ENCODE measurements around the gene PDCL2.

The PDCL2 gene

DNA sequence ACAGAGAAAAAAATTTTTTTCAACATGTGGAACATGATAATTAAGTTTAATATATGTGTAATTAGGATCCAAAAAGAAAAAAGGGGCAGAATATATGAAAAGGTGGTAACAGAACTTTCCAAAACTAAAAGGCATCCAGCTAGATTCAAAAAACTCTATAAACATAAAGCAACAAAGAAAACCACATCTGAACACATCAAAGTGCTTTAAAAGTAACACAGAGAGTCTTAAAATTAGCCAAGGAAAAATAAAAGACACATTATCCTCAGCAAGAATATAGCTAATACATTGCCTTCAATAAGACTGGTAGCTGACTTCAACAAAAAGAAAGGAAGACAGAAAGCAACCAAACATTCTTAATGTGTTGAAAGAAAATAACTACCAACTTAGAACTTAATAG lies 53.5 kb downstream of the PDCL2 start:
- DNase-seq (ENCODE audit: low spot score) = no peak

- DNase-seq (ENCODE audit: low spot score) = no peak
Measured at GRCh38 chr4:55534306-55534705, 57.7 kb downstream of the PDCL2 start.

- DNase-seq (ENCODE audit: low spot score) = no peak
Measured at GRCh38 chr4:55530691-55531090, 61.4 kb downstream of the PDCL2 start.

GRCh38 chr4:55530167-55530566 lies 61.9 kb downstream of the PDCL2 start:
- DNase-seq (ENCODE audit: low spot score) = no peak

GRCh38 chr4:55528491-55528890 lies 63.6 kb downstream of the PDCL2 start:
- DNase-seq (ENCODE audit: low spot score) = no peak

GRCh38 chr4:55524844-55525571 lies 67.0 kb downstream of the PDCL2 start:
- peak; percentile 13 for DNase-seq (ENCODE audit: low spot score)

- no peak for DNase-seq (ENCODE audit: low spot score)
Measured at GRCh38 chr4:55518442-55518841, 73.6 kb downstream of the PDCL2 start.

DNA sequence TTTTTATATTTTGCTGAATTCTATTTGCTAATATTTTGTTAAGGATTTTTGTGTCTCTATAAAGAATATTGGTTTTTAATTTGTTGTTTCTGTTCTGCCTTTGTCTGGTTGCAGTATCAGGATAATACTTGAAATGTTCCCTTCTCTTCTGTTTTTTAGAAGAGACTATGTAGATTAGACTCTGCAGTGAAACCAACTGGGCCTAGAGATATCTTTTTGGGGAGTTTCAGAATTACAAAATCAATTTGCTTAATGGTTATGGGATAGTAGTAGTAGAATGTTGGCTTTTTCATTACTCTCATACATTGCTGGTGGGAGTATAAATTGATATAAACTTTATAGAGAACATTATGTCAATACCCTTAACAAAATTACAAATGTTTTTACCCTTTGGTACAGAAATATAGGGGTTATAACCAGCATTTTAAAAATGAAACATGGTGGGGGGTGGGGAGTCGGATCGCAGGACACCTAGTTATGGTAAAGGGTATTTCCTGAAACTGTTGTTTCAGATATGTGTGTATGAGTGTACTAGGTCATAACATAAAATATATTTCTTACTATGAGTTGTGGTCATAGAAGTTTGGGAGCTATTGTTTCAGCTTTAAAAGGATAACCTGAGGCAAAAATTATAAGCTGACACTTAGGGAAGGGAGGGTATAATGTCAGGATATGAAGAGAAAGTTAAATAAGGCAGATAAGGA lies 74.4 kb downstream of the PDCL2 start:
- no peak for DNase-seq (ENCODE audit: low spot score)

GRCh38 chr4:55512922-55513571 lies 79.0 kb downstream of the PDCL2 start:
- DNase-seq (ENCODE audit: low spot score) = no peak

- no peak for DNase-seq (ENCODE audit: low spot score)
Measured at GRCh38 chr4:55512077-55512476, 80.0 kb downstream of the PDCL2 start.

DNA sequence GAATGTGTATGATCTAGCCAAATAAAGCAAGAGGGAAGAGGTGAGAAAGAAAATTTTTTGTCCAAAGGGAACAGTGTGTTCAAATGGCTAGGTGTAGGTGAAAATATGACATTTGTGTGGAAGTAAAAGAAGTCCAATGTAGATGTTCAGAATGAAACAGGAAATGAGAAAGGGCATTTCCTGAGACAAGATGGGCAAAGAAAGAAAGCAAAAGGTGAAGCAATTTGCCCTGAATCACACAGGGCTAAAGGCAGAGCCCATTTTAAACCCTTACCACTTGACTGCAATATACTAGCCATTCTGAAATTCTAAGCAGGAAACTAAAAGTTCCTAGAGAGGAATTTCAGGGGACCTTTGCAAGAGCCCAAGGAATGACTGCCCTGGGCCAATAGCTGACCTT lies 81.4 kb downstream of the PDCL2 start:
- DNase-seq (ENCODE audit: low spot score) = no peak

DNA sequence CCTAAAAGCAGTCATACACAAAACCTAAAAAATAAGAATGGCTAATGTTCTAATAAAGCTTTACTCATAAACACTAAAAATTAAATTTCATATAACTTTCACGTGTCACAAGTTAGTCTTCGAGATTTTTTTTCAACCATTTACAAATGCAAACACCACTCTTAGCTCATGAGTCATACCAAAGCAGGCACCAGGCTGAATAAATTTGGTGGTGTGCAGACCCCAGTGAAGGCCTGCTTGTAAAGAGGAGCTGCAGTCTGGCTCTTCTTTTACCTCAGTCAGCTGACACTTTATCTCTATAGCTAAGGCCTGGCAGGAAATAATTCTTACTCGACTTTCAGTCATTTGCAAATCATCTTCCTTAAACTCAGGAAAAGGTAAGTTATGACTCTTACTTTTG lies 82.8 kb downstream of the PDCL2 start:
- DNase-seq (ENCODE audit: low spot score) = no peak

DNA sequence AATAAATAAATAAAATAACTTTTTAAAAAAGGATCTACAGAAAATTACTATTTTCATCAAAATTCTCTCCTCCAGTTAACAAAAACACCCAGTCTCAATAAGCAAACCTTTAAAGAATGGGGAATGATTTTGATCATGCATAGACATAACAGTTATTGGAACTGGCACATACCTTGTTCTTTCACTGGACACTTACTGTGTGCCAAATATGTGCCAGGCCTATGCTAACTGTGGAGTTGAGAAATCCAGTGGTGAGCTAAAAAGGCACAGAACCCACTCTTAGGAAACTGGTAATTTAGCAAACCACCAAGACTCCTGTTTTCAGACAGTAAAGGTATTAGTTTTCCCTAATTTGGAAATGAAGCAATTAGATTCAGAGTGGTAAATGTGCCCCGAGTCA lies 84.4 kb downstream of the PDCL2 start:
- DNase-seq (ENCODE audit: low spot score) = no peak

All from RKO (cell line).